Activated T-helper 1 cell treated with anti-CD3 and anti-CD28 coated beads, Interleukin-12 subunit alpha, Interleukin-12 subunit beta, Interleukin-2, Interleukin-4 antibody, amounts not matched to agents 30 ng/mL and 10 ng/mL and 1 ng/mL, durations not matched to agents 14 hours and 24 hours and 36 hours (primary cell): Measurements from ENCODE around the gene TRIM66. TPM values are rescaled to one million over a fixed set of nuclear protein-coding genes. Genes with fewer than 3 reads are reported as not detected.

Experiments used
- DNase-seq: peaks from one replicate; pipeline ENCODE4 v3.0.0; 2021; ENCODE audit warnings: low spot score
- H3K27ac Mint-ChIP-seq: one replicate; pipeline ENCODE4 v1.8.0; 2021; ENCODE audit warnings: mild to moderate bottlenecking, mixed read lengths
- H3K27me3 Mint-ChIP-seq: one replicate; pipeline ENCODE4 v1.8.0; 2022; ENCODE audit warnings: mild to moderate bottlenecking, moderate library complexity, mixed read lengths; ENCODE audit not compliant: insufficient read depth
- H3K36me3 Mint-ChIP-seq: one replicate; pipeline ENCODE4 v1.8.0; 2021; ENCODE audit warnings: low read depth, mixed read lengths
- H3K4me1 Mint-ChIP-seq: one replicate; pipeline ENCODE4 v1.8.0; 2021; ENCODE audit warnings: low read depth, mixed read lengths
- H3K4me3 Mint-ChIP-seq: one replicate; pipeline ENCODE4 v1.8.0; 2021; ENCODE audit warnings: mild to moderate bottlenecking, moderate library complexity, mixed read lengths
- H3K9me3 Mint-ChIP-seq: one replicate; pipeline ENCODE4 v1.8.0; 2021; ENCODE audit warnings: mixed read lengths
- intact Hi-C: fragments of 100-400 bp; cut with micrococcal nuclease; formaldehyde crosslinking; loops from one replicate; pipeline ENCODE4 v1.15.1; 2024
- total RNA-seq: library from RNA; stranded (reverse); gene quantifications from 2 replicates; pipeline ENCODE4 v1.2.3, GENCODE V29; 2022

The TRIM66 gene, protein sequence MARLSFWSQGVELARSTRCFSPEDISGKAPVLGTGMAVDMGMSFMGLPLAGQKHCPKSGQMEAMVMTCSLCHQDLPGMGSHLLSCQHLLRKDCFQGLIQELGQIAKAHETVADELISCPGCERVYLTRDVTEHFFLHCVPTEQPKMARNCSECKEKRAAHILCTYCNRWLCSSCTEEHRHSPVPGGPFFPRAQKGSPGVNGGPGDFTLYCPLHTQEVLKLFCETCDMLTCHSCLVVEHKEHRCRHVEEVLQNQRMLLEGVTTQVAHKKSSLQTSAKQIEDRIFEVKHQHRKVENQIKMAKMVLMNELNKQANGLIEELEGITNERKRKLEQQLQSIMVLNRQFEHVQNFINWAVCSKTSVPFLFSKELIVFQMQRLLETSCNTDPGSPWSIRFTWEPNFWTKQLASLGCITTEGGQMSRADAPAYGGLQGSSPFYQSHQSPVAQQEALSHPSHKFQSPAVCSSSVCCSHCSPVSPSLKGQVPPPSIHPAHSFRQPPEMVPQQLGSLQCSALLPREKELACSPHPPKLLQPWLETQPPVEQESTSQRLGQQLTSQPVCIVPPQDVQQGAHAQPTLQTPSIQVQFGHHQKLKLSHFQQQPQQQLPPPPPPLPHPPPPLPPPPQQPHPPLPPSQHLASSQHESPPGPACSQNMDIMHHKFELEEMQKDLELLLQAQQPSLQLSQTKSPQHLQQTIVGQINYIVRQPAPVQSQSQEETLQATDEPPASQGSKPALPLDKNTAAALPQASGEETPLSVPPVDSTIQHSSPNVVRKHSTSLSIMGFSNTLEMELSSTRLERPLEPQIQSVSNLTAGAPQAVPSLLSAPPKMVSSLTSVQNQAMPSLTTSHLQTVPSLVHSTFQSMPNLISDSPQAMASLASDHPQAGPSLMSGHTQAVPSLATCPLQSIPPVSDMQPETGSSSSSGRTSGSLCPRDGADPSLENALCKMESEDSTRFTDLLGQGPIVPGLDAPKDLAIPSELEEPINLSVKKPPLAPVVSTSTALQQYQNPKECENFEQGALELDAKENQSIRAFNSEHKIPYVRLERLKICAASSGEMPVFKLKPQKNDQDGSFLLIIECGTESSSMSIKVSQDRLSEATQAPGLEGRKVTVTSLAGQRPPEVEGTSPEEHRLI (N-terminal part only)
- 11.7 and 14.2 TPM in 2 replicates for total RNA-seq

DNA sequence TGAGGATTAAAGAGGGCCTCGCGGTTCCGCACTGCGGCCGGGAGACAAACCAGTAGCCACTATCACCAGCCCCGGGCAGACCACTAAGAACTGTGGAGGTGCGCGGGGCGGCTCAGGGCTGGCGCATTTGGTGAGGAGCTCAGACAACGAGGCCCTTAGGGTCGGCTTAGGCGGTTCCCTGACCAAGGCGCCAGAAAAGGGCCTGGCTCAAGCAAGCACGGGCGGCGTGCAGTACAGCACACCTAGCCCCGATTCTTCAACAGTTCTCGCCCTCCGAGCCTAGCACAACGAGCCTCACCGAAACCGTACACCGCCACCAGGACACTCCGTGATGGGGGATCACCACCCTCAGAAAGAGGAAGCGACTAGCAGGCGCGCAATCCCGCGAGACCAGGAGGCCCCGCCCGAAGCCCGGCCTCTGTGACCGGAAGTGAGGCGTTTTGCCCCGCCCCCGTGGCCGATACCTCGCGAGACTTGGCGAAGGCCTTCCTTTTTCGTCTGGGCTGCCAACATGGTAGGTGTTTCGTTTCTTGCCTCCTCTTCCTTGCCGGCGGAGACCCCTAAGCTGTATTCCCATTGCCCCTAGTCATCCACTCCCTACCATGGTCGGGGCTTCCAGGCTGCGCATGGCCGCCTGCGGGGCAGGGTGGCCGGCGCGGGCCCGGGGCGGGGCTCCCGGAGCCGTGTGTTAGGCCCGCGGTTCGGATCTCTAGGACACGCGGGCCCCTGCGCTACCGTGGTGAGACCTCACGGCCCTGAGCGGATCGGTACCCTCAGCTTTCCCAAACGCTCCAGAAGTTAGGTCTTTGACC, at the start of gene TRIM66, which contains the start of gene RPL27A:
Gene TRIM66, minus strand, starts transcription at position 363 of the 812 bp plus-strand sequence. CDS start 10,391 bp downstream, outside the sequence.
Gene RPL27A, plus strand, starts transcription at position 490 of the 812 bp plus-strand sequence. Its CDS starts 22 bp downstream, at position 512.
- Mint-ChIP-seq H3K4me1 (peaks cover 42% of the 10 kb centered on the region), H3K27me3 (no peaks in the 10 kb centered on the region), H3K27ac (peak within 1 kb of the TSS; percentile 95), H3K4me3 (peak within 1 kb of the TSS; percentile 97), H3K36me3 (peaks cover 61% of the 10 kb centered on the region), H3K9me3 (no peaks in the 10 kb centered on the region)
- DNase-seq = peak; percentile 99
- intact Hi-C loops = loop anchor here (1.0 to 10.0 kb wide), 12 partner anchors 8 to 2000 kb away; partner anchors contain the start of genes ADM, AMPD3, IPO7 and MRPL17

DNA sequence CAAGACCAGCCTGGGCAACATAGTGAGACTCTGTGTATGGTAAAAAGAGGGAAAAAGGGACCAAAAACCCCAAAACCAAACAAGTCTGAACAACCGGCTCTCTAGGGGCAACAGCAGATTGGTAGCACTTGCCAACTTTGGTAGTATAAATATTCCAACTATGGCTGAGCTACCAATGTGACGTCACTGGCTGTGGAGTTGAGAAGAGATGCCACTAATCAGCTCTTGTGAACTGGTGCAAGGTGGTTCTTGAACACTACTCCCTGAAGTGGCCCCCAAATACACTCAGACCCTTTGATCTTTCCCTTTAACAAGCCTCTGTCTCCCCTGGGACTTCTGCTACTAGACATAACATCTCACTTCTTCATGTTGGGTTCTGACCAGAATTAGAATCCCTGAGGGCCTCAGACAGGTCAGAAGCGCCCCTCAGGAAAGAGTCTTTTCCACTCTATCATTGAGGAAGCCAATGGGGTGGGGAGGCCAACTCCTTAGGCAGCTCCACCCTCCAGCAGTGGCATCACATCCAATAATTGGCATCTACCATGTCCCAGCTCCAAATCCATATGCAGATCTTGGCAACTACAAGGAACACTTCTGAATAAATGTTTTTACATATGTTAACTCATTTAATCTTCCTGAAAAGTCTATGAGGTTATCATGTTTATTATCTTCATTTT, 49.3 kb upstream of the TRIM66 start:
- no peak overlapping the region for H3K4me3 Mint-ChIP-seq
- H3K27ac Mint-ChIP-seq = no peak overlapping the region
- intact Hi-C loops = no loop called here
- H3K4me1 Mint-ChIP-seq = no peaks in the 10 kb centered on the region
- H3K36me3 Mint-ChIP-seq = no peaks in the 10 kb centered on the region
- H3K9me3 Mint-ChIP-seq = no peaks in the 10 kb centered on the region
- no peaks in the 10 kb centered on the region for H3K27me3 Mint-ChIP-seq
- no peak for DNase-seq

DNA sequence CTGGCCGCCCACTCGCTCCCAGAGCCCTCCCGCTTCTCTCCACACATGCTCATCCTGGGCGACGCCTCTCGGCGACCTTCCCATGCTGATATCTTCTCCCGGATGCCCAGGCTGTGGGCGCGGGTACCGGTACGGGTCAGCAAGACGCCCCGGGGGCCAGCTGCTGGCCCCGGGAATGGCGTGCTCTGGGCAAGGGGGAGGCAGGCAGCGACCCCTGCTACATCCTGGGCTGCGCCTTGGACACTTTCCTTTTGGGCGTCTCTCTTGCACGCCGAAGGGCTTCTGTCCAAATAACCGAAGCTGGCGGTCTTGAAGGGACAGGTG, 48.2 kb upstream of the TRIM66 start:
- Mint-ChIP-seq H3K9me3 (no peaks in the 10 kb centered on the region), H3K27ac (no peak overlapping the region), H3K4me3 (no peak overlapping the region), H3K36me3 (no peaks in the 10 kb centered on the region), H3K27me3 (no peaks in the 10 kb centered on the region), H3K4me1 (no peaks in the 10 kb centered on the region)
- no peak for DNase-seq
- intact Hi-C loops = no loop called here

DNA sequence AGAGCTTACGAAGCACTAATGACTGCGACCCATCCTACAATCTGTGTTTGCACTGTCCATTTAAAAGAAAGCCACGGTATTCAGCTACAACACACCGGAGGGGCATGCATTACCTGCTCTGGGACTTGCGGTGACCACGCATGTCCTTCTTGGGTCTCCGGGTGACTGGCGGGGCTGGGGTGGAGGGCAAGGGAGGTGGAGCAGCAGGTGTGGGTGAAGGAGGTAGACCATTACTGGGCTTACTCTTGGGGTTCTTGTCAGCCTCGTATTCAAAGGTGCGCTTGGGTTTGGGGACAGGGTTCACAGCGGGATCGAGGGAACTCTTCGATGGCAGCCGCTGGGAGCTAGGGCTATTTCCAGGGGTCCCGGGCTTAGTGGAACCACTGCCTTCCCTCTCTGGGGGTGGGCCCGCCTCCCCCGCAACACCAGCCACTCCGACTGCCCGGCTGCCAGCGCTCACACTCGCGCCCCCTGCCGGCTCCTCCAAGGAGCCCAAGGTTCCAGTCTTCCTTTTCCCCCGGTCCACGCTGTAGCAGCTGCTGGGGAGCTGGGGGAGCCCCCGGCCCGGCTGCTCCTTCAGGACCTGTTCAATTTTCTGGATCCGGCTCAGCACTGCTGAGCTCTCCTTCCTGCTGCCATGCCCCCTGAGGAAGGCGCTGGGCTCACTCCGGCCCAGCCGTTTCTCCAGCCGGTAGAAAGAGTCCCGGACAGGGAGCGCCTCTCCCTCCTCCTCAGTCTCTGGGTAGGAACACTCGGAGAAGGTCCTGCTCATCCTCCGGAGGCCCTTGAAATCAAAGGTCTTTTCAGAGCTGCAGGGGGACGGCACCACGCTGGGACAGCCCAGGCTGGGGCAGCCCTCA, 47.6 kb upstream of the TRIM66 start:
- Mint-ChIP-seq H3K4me1 (no peaks in the 10 kb centered on the region), H3K27ac (no peak overlapping the region), H3K36me3 (no peaks in the 10 kb centered on the region), H3K27me3 (no peaks in the 10 kb centered on the region), H3K4me3 (no peak overlapping the region), H3K9me3 (no peaks in the 10 kb centered on the region)
- intact Hi-C loops = no loop called here
- no peak for DNase-seq

DNA sequence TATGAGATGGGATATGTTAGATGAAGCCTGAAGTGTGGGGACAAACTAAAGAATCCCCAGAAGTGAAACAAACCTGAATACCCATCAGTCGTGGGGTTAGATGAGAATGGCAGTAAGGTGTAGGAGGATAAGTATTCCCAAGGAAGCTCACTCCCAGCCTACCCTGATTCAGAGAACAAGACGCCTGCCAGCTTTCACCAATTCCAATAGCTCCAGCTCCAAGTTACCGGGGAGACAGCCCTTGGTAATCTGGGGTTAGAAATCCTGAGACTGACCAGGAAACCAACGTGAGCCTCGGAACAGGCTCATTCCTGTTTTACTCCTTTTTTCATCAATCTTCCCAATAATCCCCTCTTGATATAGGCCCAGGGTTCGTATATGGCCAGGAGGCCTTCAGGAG, 46.6 kb upstream of the TRIM66 start:
- Mint-ChIP-seq H3K27me3 (no peaks in the 10 kb centered on the region), H3K9me3 (no peaks in the 10 kb centered on the region), H3K36me3 (no peaks in the 10 kb centered on the region), H3K4me3 (no peak overlapping the region), H3K4me1 (no peaks in the 10 kb centered on the region), H3K27ac (no peak overlapping the region)
- no peak for DNase-seq
- intact Hi-C loops = no loop called here

DNA sequence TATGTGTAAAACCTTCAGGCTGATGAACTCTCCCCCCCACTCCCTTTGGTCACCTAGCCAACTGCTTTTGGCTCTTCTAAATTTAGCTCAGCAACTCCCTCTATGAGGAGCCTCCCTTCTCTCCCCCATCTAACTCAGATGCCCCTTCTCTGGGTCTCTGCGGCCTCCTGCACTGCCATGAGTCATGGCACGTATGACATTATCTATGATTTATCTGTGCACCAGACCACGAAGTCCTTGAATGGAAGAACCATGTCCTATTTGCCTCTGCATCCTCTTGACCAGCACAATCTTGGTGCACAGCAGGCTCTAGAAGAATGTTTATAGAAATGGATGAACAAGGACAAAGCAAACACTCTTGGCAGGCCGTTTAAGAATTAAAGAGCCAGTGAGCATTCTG, 46.1 kb upstream of the TRIM66 start:
- H3K27me3 Mint-ChIP-seq = no peaks in the 10 kb centered on the region
- H3K4me1 Mint-ChIP-seq = no peaks in the 10 kb centered on the region
- no peak overlapping the region for H3K4me3 Mint-ChIP-seq
- DNase-seq = no peak
- intact Hi-C loops = no loop called here
- H3K36me3 Mint-ChIP-seq = no peaks in the 10 kb centered on the region
- H3K9me3 Mint-ChIP-seq = no peaks in the 10 kb centered on the region
- H3K27ac Mint-ChIP-seq = no peak overlapping the region

DNA sequence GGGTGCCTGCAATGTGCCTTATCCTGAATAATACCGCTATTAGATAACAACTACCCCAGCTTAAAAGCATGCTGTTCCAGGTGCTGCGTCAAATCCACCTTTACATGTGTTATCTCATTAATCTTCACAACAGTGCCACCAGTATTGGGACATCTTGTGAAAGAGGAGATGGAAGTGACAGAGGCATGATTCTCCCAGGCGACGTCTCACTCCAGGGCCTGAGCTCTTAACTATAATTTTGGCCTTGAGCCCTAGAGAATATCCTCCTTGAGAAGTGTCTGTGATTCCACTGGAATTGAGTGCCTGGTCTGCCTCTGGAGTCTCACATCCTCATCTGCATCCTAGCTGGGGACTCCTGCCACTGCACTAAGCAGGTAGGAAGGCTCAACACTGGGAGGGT, 43.9 kb upstream of the TRIM66 start:
- intact Hi-C loops = no loop called here
- no peak for DNase-seq
- H3K36me3 Mint-ChIP-seq = no peaks in the 10 kb centered on the region
- H3K4me3 Mint-ChIP-seq = no peak overlapping the region
- no peaks in the 10 kb centered on the region for H3K9me3 Mint-ChIP-seq
- H3K4me1 Mint-ChIP-seq = no peaks in the 10 kb centered on the region
- no peak overlapping the region for H3K27ac Mint-ChIP-seq
- peaks cover 1% of the 10 kb centered on the region for H3K27me3 Mint-ChIP-seq

DNA sequence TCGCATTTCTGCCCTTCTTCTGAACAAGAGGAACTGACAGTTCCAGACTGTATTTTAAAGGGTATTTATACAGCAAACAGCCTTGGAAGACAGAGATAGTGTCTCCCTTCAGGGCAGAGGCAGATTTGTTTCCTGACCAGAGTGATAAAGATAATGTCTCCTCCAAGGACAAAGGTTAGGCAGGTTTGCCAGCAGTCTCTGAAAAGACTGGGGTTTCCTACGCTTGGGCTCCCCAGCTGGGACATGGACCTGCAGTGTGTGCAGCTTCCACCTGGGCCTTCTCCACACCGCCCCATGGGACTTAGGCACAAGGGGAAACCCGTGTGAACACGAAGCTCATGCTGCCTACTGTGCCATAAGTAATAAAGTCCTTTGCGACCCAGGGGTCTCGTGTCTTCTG, 42.2 kb upstream of the TRIM66 start:
- Mint-ChIP-seq H3K4me3 (no peak overlapping the region), H3K36me3 (no peaks in the 10 kb centered on the region), H3K27me3 (peaks cover 4% of the 10 kb centered on the region), H3K9me3 (no peaks in the 10 kb centered on the region), H3K4me1 (no peaks in the 10 kb centered on the region), H3K27ac (no peak overlapping the region)
- intact Hi-C loops = no loop called here
- no peak for DNase-seq

DNA sequence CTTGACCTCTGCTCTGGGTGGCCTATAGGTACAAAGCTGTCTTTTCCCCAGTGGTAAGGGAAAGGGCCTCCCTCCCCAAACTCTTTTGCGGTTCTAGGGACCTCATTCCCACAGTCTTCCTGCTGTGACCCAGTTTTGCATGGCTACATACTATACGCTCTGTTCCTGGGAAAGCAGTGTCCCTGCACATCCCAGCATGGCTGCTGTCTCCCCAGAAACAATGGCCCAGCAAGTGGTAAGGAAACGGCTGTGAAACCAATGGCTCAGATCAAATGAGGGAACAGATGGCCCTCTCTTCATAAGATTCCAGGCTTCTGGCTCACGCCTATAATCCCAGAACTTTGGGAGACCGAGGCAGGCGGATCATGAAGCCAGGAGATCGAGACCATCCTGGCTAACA, 41.2 kb upstream of the TRIM66 start:
- intact Hi-C loops = no loop called here
- DNase-seq = no peak
- H3K4me3 Mint-ChIP-seq = no peak overlapping the region
- no peaks in the 10 kb centered on the region for H3K4me1 Mint-ChIP-seq
- no peaks in the 10 kb centered on the region for H3K9me3 Mint-ChIP-seq
- H3K27me3 Mint-ChIP-seq = peaks cover 4% of the 10 kb centered on the region
- no peaks in the 10 kb centered on the region for H3K36me3 Mint-ChIP-seq
- H3K27ac Mint-ChIP-seq = no peak overlapping the region

DNA sequence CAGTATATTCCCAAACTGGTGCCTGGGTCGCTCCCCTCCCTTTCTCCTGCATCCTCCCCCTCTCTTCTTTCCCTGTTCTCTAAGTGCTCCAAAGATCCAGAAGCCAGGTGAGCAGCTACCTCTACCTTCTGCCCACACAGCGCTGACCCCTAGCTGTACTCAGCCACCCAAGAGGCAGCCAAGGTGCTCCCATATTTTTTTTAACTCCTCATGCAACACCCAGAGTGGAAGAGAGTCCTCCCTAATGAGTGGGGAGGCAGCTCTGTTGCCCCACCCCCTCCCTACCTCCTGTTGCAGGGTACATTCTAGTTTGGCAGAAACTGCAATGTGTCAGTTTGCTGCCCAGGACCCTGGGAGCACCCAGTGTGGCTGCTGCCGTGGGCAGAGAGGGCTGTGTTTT, 40.3 kb upstream of the TRIM66 start:
- no peaks in the 10 kb centered on the region for H3K4me1 Mint-ChIP-seq
- H3K4me3 Mint-ChIP-seq = no peak overlapping the region
- peaks cover 5% of the 10 kb centered on the region for H3K27me3 Mint-ChIP-seq
- no peaks in the 10 kb centered on the region for H3K9me3 Mint-ChIP-seq
- intact Hi-C loops = no loop called here
- no peak overlapping the region for H3K27ac Mint-ChIP-seq
- no peak for DNase-seq
- no peaks in the 10 kb centered on the region for H3K36me3 Mint-ChIP-seq
